ENCODE data around the gene PRDM5. TPM values are rescaled to one million over a fixed set of nuclear protein-coding genes. Genes with fewer than 3 reads are reported as not detected.

The PRDM5 gene
- total and polyA plus RNA-seq, 12 donors: 3.4 to 26.1 (median 12.3) TPM

DNA sequence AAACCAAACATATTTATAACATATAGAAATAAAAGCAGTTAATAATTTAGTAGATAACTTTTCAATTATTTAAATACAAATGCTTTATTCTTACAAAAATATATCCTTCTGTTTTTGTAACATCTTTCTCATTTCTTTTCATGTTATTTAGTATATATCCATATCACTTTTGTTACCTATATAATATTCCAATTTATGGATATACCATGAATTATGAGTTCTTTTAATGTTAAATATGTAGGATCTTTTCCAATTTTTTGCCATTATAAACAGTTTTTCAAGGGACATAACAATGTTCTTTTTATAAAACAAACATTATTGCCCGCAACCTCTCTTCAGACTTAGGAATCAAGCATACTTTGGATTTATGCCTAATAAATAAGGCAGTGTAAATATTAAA lies 151.6 kb downstream of the PRDM5 start:
- intact Hi-C loops (cut with DNase I): no loop called here
- H3K36me3 ChIP-seq (replicated peaks in 1 of 2): no peaks in the 10 kb centered on the region

GRCh38 chr4:120769227-120769626 lies 153.3 kb downstream of the PRDM5 start:
- DNase-seq: no peak
- WGBS, 4 donors: 19 to 81% (median 51%) methylated on average over 4 of the region's 4 CpGs
- Histone ChIP-seq H3K4me1 (replicated peaks in 1 of 2) (no peaks in the 10 kb centered on the region), H3K27ac (no peak overlapping the region), H3K9me3 (replicated peaks in 1 of 3) (no peaks in the 10 kb centered on the region), H3K27me3 (no peaks in the 10 kb centered on the region), H3K36me3 (replicated peaks in 1 of 2) (no peaks in the 10 kb centered on the region), H3K4me3 (no peak overlapping the region)
- intact Hi-C loops (cut with DNase I): no loop called here
- TF ChIP-seq CTCF (IDR thresholded peaks at IDR 0.05): no peak
- TF ChIP-seq POLR2A (IDR thresholded peaks at IDR 0.05): no peak

More for the DNA sequence above, 151.6 kb downstream of the PRDM5 start:
- no peaks in the 10 kb centered on the region for H3K9me3 ChIP-seq (replicated peaks in 1 of 3)
- no peak for TF ChIP-seq CTCF (IDR thresholded peaks at IDR 0.05)
- no peak for TF ChIP-seq POLR2A (IDR thresholded peaks at IDR 0.05)
- WGBS, 4 donors: 96 to 100% (median 99%) methylated on average over 1 of the region's 1 CpG
- H3K27ac ChIP-seq: no peak overlapping the region
- H3K27me3 ChIP-seq: no peaks in the 10 kb centered on the region
- DNase-seq: no peak
- no peaks in the 10 kb centered on the region for H3K4me1 ChIP-seq (replicated peaks in 1 of 2)
- no peak overlapping the region for H3K4me3 ChIP-seq

DNA sequence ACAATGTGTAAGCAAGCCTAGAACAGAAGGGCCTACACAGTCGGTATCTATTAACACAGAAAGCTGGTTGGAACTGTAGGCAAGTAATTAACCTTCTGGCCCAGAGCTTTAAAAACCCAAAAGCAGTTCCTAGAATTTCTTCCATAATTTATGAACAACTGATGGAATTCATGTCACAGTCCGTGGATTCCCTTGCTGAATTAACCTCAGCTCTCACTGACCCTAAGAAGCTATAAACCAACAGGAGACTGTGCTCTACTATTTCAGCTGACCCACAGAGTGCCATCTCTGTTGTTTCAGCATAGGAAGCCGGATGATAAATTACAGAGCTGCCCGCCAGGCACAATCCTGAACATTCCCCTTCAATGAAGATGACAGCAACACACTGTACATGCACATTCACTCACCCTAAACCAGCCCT lies 157.3 kb downstream of the PRDM5 start:
- TF ChIP-seq POLR2A (IDR thresholded peaks at IDR 0.05) (no peak), CTCF (IDR thresholded peaks at IDR 0.05) (no peak)
- Histone ChIP-seq H3K27ac (no peak overlapping the region), H3K9me3 (replicated peaks in 1 of 3) (no peaks in the 10 kb centered on the region), H3K4me1 (replicated peaks in 1 of 2) (no peaks in the 10 kb centered on the region), H3K36me3 (replicated peaks in 1 of 2) (no peaks in the 10 kb centered on the region), H3K4me3 (no peak overlapping the region), H3K27me3 (no peaks in the 10 kb centered on the region)
- intact Hi-C loops (cut with DNase I): no loop called here
- no peak for DNase-seq
- 86 to 95% (median 89%) methylated on average over 4 of the region's 4 CpGs for WGBS, 4 donors

GRCh38 chr4:120763650-120764049 lies 158.9 kb downstream of the PRDM5 start:
- intact Hi-C loops (cut with DNase I): no loop called here
- Histone ChIP-seq H3K27me3 (no peaks in the 10 kb centered on the region), H3K36me3 (replicated peaks in 1 of 2) (no peaks in the 10 kb centered on the region), H3K4me3 (no peak overlapping the region), H3K4me1 (replicated peaks in 1 of 2) (no peaks in the 10 kb centered on the region), H3K27ac (no peak overlapping the region), H3K9me3 (replicated peaks in 1 of 3) (no peaks in the 10 kb centered on the region)
- WGBS, 4 donors: 82 to 89% (median 85%) methylated on average over 3 of the region's 3 CpGs
- DNase-seq: no peak
- TF ChIP-seq POLR2A (IDR thresholded peaks at IDR 0.05): no peak
- no peak for TF ChIP-seq CTCF (IDR thresholded peaks at IDR 0.05)
